SK-N-MC (cell line): ENCODE measurements around the gene OTOGL.

Source experiments
- DNase-seq: peaks from one replicate; pipeline ENCODE4 v3.0.0-alpha.2; 2011; ENCODE audit warnings: low read depth, low spot score
- H3K27ac ChIP-seq: fragments of 200-600 bp; sonication (generic); 2 replicates; pipeline ENCODE4 v1.5.1; 2016; ENCODE audit warnings: mixed run types
- H3K36me3 ChIP-seq: fragments of 200-600 bp; sonication (generic); 2 replicates; pipeline ENCODE4 v1.6.1; 2017; ENCODE audit warnings: antibody characterized with exemption, low read length, mixed read lengths; ENCODE audit not compliant: insufficient read depth
- H3K4me3 ChIP-seq: fragments of 200-600 bp; sonication (generic); 2 replicates; pipeline ENCODE4 v1.5.1; 2016
- H3K9ac ChIP-seq: fragments of 200-600 bp; sonication (generic); 2 replicates; pipeline ENCODE4 v1.8.0; 2017; ENCODE audit warnings: mixed run types, mixed read lengths; ENCODE audit not compliant: insufficient read length
- H3K9me3 ChIP-seq: fragments of 200-600 bp; sonication (generic); 2 replicates; pipeline ENCODE4 v1.6.1; 2017; ENCODE audit warnings: low read depth, mild to moderate bottlenecking, antibody characterized with exemption, low read length, moderate library complexity, mixed read lengths
- EZH2 ChIP-seq: fragments of 200-600 bp; sonication (generic); IDR thresholded peaks from one replicate; pipeline ENCODE4 v1.6.1; 2017; ENCODE audit warnings: antibody characterized with exemption
- FOXP2 ChIP-seq: optimal IDR thresholded peaks from 2 replicates; pipeline ENCODE3; 2011; ENCODE audit warnings: mild to moderate bottlenecking, moderate library complexity; ENCODE audit not compliant: insufficient read depth; ENCODE audit errors: extremely low read length, control extremely low read depth
- POLR2AphosphoS5 ChIP-seq: IDR thresholded peaks from 2 replicates; pipeline ENCODE4 v1.6.1; 2012; ENCODE audit warnings: mild to moderate bottlenecking, low read depth, low read length, borderline replicate concordance

Gene OTOGL

DNA sequence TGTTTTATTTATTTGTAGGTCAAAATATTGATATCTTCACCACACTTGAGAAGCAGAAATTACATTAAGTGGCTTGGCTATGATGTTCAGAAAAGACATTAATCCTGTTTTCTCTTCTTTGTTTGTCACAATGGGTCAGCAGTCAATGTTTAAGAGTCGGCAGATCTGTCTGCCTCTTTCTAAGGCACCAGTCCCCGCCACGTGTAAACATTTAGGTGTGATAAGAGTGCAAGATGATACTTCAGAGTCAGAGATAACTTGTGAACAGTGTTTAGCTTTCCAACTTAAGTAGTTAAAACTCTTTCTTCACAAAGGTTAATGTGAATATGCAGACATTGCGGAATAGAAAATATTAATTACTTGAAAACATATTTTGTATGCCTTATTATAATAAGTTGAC, 160.9 kb downstream of the OTOGL start:
- Histone ChIP-seq H3K9me3 (no peaks in the 10 kb centered on the region), H3K36me3 (no peaks in the 10 kb centered on the region), H3K27ac (no peak overlapping the region), H3K9ac (no peak overlapping the region), H3K4me3 (no peak overlapping the region)
- TF ChIP-seq POLR2AphosphoS5 (no peak), FOXP2 (no peak), EZH2 (no peak)
- no peak for DNase-seq

DNA sequence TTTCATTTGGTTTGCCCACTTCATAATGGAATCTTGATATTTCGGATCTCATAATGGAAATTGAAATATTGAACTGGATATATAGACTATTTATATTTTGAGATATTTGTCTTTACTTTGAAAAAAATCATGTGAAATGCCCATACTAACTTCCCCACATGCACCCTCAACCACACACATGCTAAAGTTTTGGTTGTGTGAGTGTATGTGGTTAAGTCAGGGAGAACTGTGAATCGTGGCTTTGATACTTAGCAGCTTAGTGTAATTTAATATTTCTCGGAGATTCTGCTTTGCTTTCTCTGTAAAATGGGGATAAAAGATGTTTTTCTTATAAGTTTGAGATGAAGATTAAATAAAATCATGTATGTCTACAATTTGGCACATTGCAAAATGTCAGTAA, 162.1 kb downstream of the OTOGL start:
- H3K9me3 ChIP-seq, result no peaks in the 10 kb centered on the region
- DNase-seq, result no peak

GRCh38 chr12:80262346-80262745, 163.0 kb downstream of the OTOGL start:
- Histone ChIP-seq H3K36me3 (no peaks in the 10 kb centered on the region), H3K4me3 (no peak overlapping the region), H3K9me3 (no peaks in the 10 kb centered on the region), H3K9ac (no peak overlapping the region), H3K27ac (no peak overlapping the region)
- no peak for DNase-seq
- TF ChIP-seq EZH2 (no peak), FOXP2 (no peak), POLR2AphosphoS5 (no peak)

More for the DNA sequence above, 162.1 kb downstream of the OTOGL start:
- TF ChIP-seq POLR2AphosphoS5, result no peak
- no peak for TF ChIP-seq FOXP2
- no peak for TF ChIP-seq EZH2
- Histone ChIP-seq H3K36me3 (no peaks in the 10 kb centered on the region), H3K9ac (no peak overlapping the region), H3K27ac (no peak overlapping the region), H3K4me3 (no peak overlapping the region)

DNA sequence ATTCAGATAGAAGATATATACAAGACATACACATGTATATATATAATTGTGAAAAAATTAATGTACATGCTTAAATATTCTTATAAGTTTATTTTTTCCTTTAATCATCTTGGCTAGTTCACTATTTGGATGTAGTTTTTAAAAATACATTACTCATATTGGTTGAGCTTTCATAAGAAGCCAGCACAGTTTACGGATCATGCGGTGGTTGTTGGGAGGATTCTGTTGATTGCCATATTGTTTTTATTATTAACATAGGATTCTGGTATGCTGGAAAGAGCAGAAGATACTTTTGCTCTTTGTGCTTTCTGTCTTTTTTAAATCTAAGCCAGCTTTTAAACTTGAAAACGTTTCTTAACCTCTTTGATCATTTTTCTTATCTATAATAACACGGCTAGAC, 163.4 kb downstream of the OTOGL start:
- Histone ChIP-seq H3K9ac (no peak overlapping the region), H3K36me3 (no peaks in the 10 kb centered on the region), H3K4me3 (no peak overlapping the region), H3K9me3 (no peaks in the 10 kb centered on the region), H3K27ac (no peak overlapping the region)
- no peak for TF ChIP-seq POLR2AphosphoS5
- no peak for TF ChIP-seq FOXP2
- TF ChIP-seq EZH2, result no peak
- no peak for DNase-seq

DNA sequence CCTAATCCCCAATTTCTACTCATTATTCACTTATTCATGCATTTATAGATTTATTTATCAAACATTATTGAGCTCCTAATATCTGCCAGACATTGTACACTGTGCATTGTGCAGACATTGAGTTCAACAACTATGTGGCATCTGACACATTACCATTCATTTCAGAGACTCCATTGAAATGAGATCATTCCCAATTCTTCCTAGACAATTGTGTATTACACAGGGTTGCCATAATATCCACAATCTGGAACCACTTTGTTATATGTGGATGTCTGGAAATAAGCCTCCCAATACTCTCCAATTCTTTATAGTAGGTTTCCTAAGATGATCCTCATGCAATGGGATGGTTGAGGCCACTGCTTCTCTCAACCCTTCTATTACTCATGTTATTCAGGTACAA, 165.0 kb downstream of the OTOGL start:
- TF ChIP-seq EZH2 (no peak), FOXP2 (no peak), POLR2AphosphoS5 (no peak)
- Histone ChIP-seq H3K27ac (no peak overlapping the region), H3K9me3 (no peaks in the 10 kb centered on the region), H3K9ac (no peak overlapping the region), H3K4me3 (no peak overlapping the region), H3K36me3 (no peaks in the 10 kb centered on the region)
- DNase-seq, result no peak

GRCh38 chr12:80264891-80265290, 165.6 kb downstream of the OTOGL start:
- Histone ChIP-seq H3K27ac (no peak overlapping the region), H3K9ac (no peak overlapping the region), H3K4me3 (no peak overlapping the region), H3K9me3 (no peaks in the 10 kb centered on the region), H3K36me3 (no peaks in the 10 kb centered on the region)
- no peak for DNase-seq
- TF ChIP-seq POLR2AphosphoS5 (no peak), EZH2 (no peak), FOXP2 (no peak)

DNA sequence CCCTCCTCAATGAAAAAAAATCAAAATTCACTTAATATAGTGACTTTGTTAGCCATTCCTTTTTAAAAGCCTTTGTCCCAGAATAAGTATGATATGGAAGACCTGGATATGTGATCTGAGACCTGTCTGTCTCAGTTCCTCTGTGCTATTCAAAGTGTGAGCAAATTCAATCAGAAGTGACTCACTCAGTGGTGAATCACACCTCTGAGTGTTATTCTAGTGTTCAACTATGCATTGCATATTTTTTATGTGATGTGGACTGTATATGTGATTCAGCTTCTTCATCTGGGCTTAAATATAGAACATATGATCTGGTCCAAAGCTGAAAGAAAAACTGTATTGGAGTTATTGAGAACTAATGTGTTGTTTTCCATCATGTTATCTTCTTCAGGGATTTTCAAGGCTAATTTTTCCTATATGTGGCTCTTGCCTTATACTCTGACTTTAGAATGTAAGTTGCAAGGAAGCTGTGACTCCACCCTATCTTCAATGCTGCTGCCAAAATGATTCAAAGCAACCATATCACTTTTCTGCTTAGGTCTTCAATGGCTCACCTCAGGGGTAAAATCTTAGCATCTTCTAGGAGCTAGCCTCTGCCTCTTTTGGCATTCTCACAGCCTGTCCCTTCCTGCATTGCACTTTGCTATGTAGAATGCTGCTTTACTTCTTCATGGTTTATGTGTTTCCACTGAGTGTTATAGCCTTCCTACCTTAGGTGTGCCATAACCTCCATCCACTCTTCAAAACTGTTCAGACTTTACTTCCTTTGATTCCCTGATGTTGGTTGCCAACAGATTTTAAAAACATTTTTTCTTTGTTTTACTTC, 169.8 kb downstream of the OTOGL start:
- no peaks in the 10 kb centered on the region for H3K36me3 ChIP-seq
- H3K4me3 ChIP-seq, result no peak overlapping the region
- H3K27ac ChIP-seq, result no peak overlapping the region
- H3K9me3 ChIP-seq, result no peaks in the 10 kb centered on the region
- TF ChIP-seq EZH2 (no peak), POLR2AphosphoS5 (no peak), FOXP2 (no peak)
- DNase-seq, result no peak
- H3K9ac ChIP-seq, result peak overlapping the region; percentile 1

GRCh38 chr12:80269803-80270552, 170.6 kb downstream of the OTOGL start:
- Histone ChIP-seq H3K9me3 (no peaks in the 10 kb centered on the region), H3K9ac (peak overlapping the region; percentile 1), H3K36me3 (no peaks in the 10 kb centered on the region), H3K4me3 (no peak overlapping the region), H3K27ac (no peak overlapping the region)
- DNase-seq, result no peak
- TF ChIP-seq FOXP2 (no peak), POLR2AphosphoS5 (no peak), EZH2 (no peak)
